HT-29 (cell line): ENCODE results near the gene SLC22A31. TPM values are rescaled to one million over a fixed set of nuclear protein-coding genes. Genes with fewer than 3 reads are reported as not detected.
"Not testable (repeated sequence)": the region's sequence is repeated elsewhere in the genome, so short reads cannot be mapped to it uniquely, and the experiment has no call there.

ENCODE experiments used
- DNase-seq: peaks from one replicate; pipeline ENCODE4 v3.0.0-alpha.2; 2015; ENCODE audit warnings: low spot score
- total RNA-seq: library from RNA; depleted of rRNA; stranded (reverse); fragments of >200 nt; shearing (Covaris generic); gene quantifications from 2 replicates; pipeline ENCODE4 v1.2.3, GENCODE V29; 2014

The SLC22A31 gene
- total RNA-seq, 1 experiment from 2014 or later = not detected

DNA sequence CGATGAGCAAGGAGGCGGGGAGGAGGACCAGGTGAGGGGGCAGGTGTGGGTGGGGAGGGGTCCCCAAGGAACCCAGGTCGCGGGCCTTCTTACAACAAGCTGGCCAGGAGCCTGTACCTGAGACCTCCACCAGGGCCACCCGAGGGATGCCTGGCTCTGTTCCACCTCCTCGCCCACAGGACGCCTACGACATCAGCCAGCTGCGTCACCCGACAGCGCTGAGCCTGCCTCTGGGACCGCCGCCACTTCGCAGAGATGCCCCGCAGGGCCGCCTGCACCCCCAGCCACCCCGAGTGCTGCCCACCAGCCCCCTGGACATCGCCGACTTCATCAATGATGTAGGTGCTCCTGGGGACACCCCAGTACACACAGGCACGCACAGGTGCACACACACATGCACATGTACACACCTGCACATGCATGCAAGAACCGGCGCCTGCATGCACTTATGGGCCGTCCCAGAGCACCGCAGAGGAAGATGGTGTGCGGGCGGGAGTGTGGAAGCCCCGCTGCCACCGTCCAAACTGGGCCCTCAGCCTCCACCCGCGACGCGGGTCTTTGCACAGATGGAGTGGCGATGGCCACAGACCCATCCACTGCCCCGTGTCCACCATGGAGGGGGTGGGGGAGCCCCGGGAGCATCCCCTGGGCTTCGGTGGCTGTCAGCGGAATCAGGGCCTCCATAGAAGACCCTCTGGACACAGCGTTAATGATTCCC lies 6.6 kb downstream of the SLC22A31 start:
- no peak for DNase-seq

GRCh38 chr16:89192956-89193575 lies 7.3 kb downstream of the SLC22A31 start:
- DNase-seq = no peak

GRCh38 chr16:89192186-89192955 lies 8.0 kb downstream of the SLC22A31 start:
- peak; percentile 69 for DNase-seq

DNA sequence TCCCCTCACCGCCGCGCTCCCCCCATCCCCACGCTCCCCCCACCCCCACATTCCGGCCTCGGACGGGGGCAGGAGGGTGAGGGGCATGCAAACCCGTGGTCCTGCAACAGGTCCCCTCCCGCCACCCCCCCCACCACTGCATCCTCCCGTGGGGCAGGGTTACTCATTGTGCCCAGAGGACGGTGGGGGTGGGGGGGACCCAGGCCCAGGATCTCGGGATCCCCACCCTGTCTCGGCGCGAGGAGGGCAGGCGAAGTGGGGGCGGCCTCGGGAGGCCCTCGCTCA lies 8.5 kb downstream of the SLC22A31 start:
- DNase-seq = no peak

DNA sequence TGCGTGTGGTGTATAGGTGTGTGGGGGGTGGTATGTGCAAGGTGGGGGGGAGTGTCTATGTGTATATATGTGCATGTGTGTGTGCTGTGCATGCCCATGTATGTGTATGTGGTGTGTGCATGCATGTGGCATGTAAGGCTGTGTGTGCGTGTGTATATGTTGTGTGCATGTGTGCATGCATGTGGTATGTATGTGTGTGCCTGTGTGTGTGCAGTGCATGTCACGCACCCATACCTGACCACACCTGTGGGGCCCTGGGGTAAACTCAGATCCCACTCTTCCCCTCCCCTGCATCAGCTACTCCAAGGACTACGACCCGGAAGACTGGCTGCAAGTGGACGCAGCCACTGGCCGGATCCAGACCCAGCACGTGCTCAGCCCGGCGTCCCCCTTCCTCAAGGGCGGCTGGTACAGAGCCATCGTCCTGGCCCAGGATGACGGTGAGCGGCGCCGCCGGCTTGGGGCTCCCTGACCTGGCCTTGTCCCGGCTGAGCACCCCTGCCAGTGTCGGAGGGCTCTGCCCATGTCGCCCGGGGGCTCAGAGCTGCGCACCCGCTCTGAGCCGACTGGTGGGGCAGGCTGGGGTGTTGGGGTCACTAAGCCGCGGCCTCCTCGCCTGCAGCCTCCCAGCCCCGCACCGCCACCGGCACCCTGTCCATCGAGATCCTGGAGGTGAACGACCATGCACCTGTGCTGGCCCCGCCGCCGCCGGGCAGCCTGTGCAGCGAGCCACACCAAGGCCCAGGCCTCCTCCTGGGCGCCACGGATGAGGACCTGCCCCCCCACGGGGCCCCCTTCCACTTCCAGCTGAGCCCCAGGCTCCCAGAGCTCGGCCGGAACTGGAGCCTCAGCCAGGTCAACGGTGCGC lies 9.1 kb downstream of the SLC22A31 start:
- no peak for DNase-seq

DNA sequence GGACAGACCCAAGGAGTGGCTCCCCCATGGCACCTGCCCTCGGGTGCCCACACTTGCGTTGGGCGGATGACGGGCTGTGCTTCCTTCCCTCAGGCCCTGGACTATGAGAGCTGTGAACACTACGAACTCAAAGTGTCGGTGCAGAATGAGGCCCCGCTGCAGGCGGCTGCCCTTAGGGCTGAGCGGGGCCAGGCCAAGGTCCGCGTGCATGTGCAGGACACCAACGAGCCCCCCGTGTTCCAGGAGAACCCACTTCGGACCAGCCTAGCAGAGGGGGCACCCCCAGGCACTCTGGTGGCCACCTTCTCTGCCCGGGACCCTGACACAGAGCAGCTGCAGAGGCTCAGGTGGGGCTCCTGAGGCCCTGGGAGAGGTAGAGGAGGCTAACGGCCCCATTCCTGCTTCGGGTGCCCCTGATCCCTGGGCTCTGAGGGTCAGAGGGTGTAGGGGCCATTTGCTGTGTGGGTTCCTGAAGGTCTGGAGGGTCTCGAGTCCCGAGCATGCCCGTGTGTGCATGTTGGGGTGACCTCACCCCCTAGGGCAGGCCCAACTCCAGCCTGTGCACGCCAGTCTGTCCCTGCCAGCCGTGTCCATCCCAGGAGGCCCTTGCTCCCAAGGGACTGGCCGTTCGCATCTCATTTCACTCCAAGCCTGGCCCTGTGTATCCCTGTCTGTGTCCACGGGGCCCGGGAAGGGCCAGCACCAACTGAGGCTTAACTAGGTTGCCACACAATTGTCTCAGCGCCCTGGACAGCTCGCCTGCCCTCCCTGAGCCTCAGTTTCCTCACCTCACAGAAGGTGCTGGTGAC lies 10.0 kb downstream of the SLC22A31 start:
- DNase-seq = no peak

DNA sequence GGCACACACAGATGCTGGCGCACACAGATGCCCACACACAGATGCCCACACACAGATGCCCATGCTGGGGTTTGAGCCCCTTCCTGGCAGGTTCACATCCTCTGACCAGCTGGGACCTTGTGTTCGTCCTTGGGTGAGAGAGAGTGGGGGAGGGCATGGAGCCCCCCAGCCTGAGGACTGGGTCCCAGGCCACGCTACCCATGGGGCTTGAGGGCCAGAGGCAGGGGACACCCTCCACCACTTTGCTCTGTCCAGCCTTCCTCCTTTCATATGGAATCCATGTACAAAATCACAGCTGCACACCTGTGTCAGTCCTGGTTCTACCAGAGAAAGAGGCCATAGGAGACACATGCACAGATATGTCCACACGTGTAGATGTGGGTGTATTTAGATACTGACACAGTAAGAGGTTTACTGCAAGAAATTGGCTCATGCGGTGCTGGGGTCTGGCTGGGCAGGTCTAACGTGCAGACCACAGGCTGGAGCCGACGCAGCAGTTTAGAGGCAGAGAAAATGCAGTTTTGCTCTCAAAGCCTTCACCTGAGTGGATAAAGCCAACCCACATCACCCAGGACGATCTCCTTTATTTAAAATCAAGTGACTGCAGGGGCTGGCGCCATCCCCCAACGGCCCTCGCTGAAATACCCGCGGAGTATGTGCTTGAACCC lies 10.8 kb downstream of the SLC22A31 start:
- DNase-seq = no peak

DNA sequence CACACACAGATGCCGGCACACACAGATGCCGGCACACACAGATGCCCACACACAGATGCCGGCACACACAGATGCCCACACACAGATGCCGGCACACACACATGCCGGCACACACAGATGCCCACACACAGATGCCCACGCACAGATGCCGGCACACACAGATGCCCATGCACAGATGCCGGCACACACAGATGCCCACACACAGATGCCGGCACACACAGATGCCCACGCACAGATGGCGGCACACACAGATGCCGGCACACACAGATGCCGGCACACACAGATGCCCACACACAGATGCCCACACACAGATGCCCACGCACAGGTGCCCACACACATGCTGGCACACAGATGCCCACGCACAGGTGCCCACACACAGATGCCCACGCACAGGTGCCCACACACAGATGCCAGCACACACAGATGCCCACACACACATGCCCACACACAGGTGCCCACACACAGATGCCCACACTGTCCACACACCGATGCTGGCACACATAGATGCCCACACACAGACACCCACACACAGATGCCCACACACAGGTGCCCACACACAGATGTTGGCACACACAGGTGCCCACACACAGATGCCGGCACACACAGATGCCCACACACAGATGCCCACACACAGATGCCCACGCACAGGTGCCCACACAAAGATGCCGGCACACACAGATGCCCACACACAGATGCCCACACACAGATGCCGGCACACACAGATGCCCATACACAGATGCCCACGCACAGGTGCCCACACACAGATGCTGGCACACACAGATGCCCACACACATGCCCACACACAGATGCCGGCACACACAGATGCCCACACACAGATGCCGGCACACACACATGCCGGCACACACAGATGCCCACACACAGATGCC lies 11.6 kb downstream of the SLC22A31 start:
- not testable (repeated sequence) for DNase-seq

DNA sequence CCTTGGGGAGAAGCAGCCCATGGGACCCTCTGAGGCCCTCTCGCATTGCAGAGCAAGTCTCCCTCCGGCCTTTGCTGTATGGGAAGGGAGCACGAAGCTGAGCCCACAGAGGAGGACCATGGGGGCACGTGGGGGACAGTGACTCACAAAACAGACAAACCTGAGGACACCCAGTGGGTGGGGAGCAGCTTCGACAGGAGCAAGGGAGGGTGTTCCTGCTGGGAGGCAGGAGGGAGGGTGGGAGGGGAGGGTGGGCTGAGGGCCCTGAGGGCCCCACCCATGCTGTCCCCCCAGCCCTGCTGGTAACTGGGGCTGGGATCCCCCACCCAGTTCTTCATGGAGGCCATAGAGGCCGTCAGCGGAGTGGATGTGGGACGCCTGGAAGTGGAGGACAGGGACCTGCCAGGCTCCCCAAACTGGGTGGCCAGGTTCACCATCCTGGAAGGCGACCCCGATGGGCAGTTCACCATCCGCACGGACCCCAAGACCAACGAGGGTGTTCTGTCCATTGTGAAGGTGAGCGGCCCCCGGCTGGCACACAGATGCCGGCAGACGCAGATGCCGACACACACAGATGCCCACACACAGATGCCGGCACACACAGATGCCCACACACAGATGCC lies 12.5 kb downstream of the SLC22A31 start:
- no peak for DNase-seq

DNA sequence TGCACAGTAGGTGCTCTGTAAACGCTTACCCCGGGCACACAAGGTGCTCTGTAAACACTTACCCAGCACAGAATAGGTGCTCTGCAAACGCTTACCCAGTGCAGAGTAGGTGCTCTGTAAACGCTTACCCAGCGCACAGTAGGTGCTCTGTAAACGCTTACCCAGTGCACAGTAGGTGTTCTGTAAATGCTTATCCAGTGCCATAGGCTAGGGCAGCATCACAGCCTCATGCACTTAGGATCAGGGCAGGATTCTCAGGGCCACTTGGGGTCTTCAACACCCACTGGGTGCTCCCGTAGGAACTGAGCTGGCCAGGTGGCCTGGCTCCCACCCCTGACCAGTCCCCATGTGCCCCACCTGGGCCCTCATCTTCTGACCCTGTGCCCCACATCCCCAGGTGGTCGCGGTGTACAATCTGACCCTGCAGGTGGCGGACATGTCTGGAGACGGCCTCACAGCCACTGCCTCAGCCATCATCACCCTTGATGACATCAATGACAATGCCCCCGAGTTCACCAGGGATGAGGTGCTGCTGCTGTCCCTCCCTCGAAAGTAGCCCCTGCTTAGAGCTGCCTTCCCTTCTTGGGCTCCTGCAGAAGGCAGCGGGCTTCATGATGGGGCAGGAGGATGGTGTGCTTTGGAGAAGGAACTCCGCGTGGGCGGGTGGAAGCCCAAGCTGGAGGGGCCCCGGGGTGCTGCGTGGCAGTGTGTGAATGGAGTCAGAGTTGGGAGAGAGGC lies 13.1 kb downstream of the SLC22A31 start:
- peak; percentile 22 for DNase-seq

DNA sequence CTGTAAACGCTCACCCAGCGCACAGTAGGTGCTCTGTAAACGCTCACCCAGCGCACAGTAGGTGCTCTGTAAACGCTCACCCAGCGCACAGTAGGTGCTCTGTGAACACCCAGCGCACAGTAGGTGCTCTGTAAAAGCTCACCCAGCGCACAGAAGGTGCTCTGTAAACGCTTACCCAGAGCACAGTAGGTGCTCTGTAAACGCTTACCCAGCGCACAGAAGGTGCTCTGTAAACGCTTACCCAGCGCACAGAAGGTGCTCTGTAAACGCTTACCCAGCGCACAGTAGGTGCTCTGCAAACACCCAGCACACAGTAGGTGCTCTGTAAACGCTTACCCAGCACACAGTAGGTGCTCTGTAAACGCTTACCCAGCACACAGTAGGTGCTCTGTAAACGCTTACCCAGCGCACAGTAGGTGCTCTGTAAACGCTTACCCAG lies 13.7 kb downstream of the SLC22A31 start:
- not testable (repeated sequence) for DNase-seq

- not testable (repeated sequence) for DNase-seq
These were observed 14.3 kb downstream of the SLC22A31 start for GRCh38 chr16:89185887-89186592.

- DNase-seq = no peak
These were observed 15.2 kb downstream of the SLC22A31 start for GRCh38 chr16:89184933-89185794.

DNA sequence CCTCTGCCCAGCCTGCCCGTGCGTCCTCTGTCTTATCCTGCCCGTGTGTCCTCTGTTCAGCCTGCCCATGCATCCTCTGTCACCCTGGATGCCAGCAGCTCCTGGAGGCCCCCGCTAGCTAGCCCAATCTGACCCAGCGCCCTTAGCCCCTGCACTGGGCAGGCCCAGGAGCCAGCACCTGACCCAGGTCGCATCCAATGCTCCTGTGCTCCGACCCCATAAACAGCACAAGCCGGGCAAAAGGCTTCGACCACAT lies 15.7 kb downstream of the SLC22A31 start:
- no peak for DNase-seq

- DNase-seq = no peak
These were observed 16.2 kb downstream of the SLC22A31 start for GRCh38 chr16:89183975-89184676.

DNA sequence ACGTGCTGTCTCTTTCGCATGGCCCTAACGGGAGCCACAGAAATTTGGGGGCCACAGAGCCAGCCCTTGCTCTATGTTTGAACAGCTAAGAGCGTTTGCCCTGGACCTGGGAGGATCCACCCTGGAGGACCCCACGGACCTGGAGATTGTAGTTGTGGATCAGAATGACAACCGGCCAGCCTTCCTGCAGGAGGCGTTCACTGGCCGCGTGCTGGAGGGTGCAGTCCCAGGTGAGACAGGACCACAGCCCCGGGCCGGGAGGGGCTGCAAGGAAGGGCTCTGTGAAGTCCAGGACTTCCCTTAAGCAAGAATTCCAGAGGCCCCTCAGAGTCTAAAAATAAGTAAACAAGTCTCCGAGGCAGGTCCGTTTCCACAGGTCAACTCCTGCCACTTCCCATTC lies 16.9 kb downstream of the SLC22A31 start:
- no peak for DNase-seq
